NK-92 (cell line): ENCODE measurements around the gene FGD4.

Source experiments
- DNase-seq: peaks from one replicate; lab custom pipeline; 2025; ENCODE audit not compliant: unreplicated experiment; lab: John Stamatoyannopoulos, UW

The FGD4 gene

GRCh38 chr12:32666018-32666417, 266.7 kb downstream of the FGD4 start:
- no peak for DNase-seq

DNA sequence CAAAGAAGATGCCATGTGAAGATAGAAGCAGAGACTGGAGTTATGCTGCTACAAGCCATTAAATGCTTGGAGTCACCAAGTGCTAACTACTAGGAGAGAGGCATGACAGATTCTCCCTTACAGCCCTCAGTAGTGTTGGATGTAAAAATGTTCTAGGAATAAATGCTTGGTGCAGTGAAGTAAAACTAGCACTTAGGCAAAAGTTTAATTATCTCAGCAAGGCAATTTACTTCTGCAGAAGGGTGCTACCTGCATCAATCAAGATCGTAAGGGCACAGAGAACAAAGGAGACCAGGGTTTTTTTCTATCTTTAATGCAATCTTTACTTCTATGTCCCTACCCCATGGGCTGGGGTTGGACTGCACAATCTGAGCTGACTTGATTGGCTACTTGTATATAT, 270.2 kb downstream of the FGD4 start:
- DNase-seq: no peak

GRCh38 chr12:32671930-32672780, 272.8 kb downstream of the FGD4 start:
- no peak for DNase-seq

GRCh38 chr12:32679091-32679919, 279.9 kb downstream of the FGD4 start, which contains the start of gene DNM1L:
DNM1L (plus strand) TSS chr12:32679301; CDS start chr12:32679364, 63 bp downstream.
- DNase-seq: peak; percentile 57

DNA sequence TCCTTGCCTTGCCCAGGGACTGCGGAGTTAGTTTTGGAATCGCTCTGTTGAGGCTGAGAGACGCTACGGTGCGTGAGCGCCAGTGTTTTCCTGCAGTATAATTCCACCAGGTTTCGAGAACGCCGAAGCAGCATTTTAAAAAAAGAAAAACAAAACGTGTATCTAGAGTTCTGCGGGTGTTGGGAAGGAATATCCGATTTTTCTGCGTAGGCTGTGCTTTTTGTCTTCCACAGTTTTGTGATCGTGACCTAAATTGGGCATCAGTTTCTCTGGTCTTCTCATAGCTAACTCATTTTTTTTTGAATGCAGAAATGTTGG, 280.5 kb downstream of the FGD4 start:
- DNase-seq: no peak

DNA sequence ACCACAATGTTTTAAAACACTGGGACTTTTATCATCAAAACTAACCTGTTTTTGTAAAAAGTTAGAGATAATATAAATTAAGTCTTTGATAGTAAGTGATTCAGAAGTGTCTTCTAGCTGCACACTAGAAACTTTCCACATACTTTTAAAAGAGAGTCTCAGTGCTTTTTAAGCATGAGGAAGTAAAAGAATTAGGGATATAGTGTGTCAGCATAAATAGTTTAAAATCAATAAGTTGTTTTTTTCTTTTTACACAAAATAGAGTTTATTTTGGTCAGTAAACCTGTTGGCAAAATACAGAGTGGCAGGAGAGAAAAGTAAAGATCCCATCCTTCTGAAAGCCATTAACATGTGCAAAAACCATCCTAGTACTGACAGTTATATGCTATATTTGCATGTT, 281.4 kb downstream of the FGD4 start:
- DNase-seq: no peak

- DNase-seq: no peak
Measured at GRCh38 chr12:32681272-32681671, 281.9 kb downstream of the FGD4 start.

DNA sequence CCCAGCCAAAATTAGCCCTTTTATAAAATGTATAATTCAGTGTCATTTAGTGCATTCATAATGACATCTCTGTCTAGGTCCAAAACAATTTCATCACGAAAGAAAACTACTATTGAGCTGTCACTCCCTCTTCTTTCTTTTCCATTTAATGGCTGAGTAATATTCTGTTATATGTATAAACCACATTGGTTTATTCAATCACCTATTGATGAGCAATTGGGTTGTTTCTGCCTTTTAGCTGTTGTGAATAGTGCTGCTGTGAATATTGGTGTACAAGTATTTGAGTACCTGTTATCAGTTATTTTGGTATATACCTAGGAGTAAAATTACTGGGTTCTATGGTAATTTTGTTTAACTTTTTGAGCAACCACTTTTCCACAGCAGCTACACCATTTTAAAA, 287.0 kb downstream of the FGD4 start:
- no peak for DNase-seq

DNA sequence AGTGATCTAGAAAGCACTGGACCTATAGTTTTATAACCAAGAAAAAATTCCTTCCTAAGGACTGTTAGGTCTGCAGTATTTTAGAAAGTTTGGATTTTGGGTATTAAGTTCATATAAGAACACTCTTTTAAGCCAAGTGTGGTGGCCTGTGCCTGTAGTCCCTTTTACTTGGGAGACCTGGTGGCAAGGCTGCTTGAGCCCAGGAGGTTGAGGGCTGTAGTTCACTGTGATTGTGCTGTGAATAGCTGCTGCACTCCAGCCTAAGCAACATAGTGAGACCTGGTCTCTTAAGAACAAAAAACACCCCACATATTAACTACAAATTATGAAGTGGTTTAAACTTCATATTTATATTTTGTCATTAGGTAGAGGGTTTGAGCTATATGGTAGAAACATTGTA, 289.4 kb downstream of the FGD4 start:
- DNase-seq: no peak

DNA sequence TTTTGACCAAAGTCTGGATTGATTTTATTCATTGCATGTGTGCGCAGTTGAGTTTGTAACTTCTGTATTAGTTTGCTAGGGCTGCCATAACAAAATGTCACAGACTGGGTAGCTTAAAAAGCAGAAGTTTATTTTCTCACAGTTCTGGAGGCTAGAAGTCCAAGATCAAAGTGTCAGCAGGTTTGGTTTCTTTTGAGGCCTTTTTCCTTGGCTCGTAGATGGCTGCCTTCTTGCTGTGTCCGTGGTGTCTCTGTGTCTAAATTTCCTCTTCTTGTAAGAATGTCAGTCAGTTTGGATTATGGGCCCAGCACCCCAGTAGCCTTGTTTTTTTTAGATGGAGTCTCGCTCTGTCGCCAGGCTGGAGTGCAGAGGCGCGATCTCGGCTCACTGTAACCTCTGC, 291.6 kb downstream of the FGD4 start:
- no peak for DNase-seq

- no peak for DNase-seq
Measured at GRCh38 chr12:32692358-32692757, 293.0 kb downstream of the FGD4 start.

- DNase-seq: no peak
Measured at GRCh38 chr12:32693036-32693435, 293.7 kb downstream of the FGD4 start.
